Measurements from ENCODE around the gene RPS16.

RPS16 gene

GRCh38 chr19:39435499-39436349 lies at the start of gene RPS16 (continued):
- TF ChIP-seq, protein P1, sequence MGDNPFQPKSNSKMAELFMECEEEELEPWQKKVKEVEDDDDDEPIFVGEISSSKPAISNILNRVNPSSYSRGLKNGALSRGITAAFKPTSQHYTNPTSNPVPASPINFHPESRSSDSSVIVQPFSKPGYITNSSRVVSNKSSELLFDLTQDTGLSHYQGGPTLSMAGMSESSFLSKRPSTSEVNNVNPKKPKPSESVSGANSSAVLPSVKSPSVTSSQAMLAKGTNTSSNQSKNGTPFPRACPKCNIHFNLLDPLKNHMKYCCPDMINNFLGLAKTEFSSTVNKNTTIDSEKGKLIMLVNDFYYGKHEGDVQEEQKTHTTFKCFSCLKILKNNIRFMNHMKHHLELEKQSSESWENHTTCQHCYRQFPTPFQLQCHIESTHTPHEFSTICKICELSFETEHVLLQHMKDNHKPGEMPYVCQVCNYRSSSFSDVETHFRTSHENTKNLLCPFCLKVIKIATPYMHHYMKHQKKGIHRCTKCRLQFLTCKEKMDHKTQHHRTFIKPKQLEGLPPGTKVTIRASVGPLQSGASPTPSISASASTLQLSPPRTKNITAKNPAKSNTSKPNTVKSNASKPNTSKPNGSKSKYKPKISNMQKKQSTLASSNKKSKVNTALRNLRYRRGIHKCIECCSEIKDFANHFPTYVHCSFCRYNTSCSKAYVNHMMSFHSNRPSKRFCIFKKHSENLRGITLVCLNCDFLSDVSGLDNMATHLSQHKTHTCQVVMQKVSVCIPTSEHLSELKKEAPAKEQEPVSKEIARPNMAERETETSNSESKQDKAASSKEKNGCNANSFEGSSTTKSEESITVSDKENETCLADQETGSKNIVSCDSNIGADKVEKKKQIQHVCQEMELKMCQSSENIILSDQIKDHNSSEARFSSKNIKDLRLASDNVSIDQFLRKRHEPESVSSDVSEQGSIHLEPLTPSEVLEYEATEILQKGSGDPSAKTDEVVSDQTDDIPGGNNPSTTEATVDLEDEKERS (tag by site-specific recombination; IDR thresholded peaks at IDR 0.05) = no peak; the same call in 1 of the 2 replicates
- no peak for TF ChIP-seq ZNF114 (tag by site-specific recombination; IDR thresholded peaks at IDR 0.05)

DNA sequence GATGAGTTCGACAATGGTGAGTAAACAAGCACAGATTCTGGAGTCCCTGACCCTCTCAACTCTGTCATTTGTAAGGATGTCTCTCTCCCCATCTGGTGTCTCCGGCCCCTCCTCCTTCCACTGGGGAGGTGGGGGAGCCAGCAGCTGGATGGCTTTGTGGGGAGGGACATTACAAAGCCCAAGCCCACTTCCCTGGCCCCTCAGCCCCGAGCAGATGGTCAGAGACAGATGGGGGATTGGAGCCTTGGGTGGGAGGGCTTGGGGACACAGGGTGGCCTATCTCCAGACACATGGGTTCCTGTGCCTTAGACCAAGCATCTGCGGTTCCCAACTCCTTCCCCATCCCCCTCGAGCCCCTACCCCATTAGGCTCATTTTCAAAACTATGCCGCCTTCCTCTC lies 47.4 kb upstream of the RPS16 start:
- H3K27ac ChIP-seq (ENCODE audit: extremely low read depth, low read depth, low read length) = no peak overlapping the region
- H3K4me3 ChIP-seq (ENCODE audit: low read depth, low read length) = no peak overlapping the region
- H3K4me1 ChIP-seq (ENCODE audit: control insufficient read depth, insufficient read depth, low read length) = peaks cover 15% of the 10 kb centered on the region
- no peaks in the 10 kb centered on the region for H3K9me3 ChIP-seq (ENCODE audit: control insufficient read depth, insufficient read depth, low read depth, low read length)
- H3K36me3 ChIP-seq (ENCODE audit: control insufficient read depth in 2 of 2, insufficient read depth in 1 of 2, low read length in 2 of 2) = peaks cover 50 to 62% of the 10 kb centered on the region in 2 experiments
- ChIA-PET CTCF (interaction anchor here (1.1 kb wide), 1 partner anchor 9 kb away, joined by 5 read pairs; no protein-coding TSS in a partner anchor), POLR2A (interaction anchor here (0.6 to 2.9 kb wide), 3 partner anchors 14 to 44 kb away, joined by 3 to 11 read pairs (median 6); partner anchors contain the start of gene DLL3)
- TF ChIP-seq ZNF549 (tag by site-specific recombination; IDR thresholded peaks at IDR 0.05) (no peak), ZNF366 (tag by site-specific recombination; conservative IDR thresholded peaks at IDR 0.05) (no peak), ZNF558 (tag by site-specific recombination; IDR thresholded peaks at IDR 0.05) (no peak), ZNF629 (tag by site-specific recombination; IDR thresholded peaks at IDR 0.05) (no peak), ZNF23 (tag by site-specific recombination; IDR thresholded peaks at IDR 0.05; ENCODE audit: borderline replicate concordance) (no peak), ZNF221 (tag by site-specific recombination; IDR thresholded peaks at IDR 0.05; ENCODE audit: borderline replicate concordance) (no peak), MZF1 (tag by site-specific recombination; IDR thresholded peaks at IDR 0.05; ENCODE audit: borderline replicate concordance) (no peak), SCRT1 (tag by site-specific recombination; IDR thresholded peaks at IDR 0.05; ENCODE audit: borderline replicate concordance) (no peak), HOXA7 (CRISPR knock-in tag; IDR thresholded peaks at IDR 0.05; ENCODE audit: borderline replicate concordance) (no peak), ZNF626 (tag by site-specific recombination; IDR thresholded peaks at IDR 0.05) (no peak), ZNF292 (tag by site-specific recombination; IDR thresholded peaks at IDR 0.05; ENCODE audit: borderline replicate concordance, low read depth) (no peak), SETDB1 (IDR thresholded peaks at IDR 0.05; ENCODE audit: insufficient read length, low read length) (no peak), GLIS1 (tag by site-specific recombination; IDR thresholded peaks at IDR 0.05) (no peak), PRDM4 (tag by site-specific recombination; IDR thresholded peaks at IDR 0.05) (no peak), SCRT2 (tag by site-specific recombination; IDR thresholded peaks at IDR 0.05) (no peak), PRDM1 (tag by site-specific recombination; IDR thresholded peaks at IDR 0.05) (no peak)
- TF ChIP-seq, protein P2, sequence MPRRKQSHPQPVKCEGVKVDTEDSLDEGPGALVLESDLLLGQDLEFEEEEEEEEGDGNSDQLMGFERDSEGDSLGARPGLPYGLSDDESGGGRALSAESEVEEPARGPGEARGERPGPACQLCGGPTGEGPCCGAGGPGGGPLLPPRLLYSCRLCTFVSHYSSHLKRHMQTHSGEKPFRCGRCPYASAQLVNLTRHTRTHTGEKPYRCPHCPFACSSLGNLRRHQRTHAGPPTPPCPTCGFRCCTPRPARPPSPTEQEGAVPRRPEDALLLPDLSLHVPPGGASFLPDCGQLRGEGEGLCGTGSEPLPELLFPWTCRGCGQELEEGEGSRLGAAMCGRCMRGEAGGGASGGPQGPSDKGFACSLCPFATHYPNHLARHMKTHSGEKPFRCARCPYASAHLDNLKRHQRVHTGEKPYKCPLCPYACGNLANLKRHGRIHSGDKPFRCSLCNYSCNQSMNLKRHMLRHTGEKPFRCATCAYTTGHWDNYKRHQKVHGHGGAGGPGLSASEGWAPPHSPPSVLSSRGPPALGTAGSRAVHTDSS (tag by site-specific recombination; IDR thresholded peaks at IDR 0.05) = no peak
- TF ChIP-seq, protein P3, sequence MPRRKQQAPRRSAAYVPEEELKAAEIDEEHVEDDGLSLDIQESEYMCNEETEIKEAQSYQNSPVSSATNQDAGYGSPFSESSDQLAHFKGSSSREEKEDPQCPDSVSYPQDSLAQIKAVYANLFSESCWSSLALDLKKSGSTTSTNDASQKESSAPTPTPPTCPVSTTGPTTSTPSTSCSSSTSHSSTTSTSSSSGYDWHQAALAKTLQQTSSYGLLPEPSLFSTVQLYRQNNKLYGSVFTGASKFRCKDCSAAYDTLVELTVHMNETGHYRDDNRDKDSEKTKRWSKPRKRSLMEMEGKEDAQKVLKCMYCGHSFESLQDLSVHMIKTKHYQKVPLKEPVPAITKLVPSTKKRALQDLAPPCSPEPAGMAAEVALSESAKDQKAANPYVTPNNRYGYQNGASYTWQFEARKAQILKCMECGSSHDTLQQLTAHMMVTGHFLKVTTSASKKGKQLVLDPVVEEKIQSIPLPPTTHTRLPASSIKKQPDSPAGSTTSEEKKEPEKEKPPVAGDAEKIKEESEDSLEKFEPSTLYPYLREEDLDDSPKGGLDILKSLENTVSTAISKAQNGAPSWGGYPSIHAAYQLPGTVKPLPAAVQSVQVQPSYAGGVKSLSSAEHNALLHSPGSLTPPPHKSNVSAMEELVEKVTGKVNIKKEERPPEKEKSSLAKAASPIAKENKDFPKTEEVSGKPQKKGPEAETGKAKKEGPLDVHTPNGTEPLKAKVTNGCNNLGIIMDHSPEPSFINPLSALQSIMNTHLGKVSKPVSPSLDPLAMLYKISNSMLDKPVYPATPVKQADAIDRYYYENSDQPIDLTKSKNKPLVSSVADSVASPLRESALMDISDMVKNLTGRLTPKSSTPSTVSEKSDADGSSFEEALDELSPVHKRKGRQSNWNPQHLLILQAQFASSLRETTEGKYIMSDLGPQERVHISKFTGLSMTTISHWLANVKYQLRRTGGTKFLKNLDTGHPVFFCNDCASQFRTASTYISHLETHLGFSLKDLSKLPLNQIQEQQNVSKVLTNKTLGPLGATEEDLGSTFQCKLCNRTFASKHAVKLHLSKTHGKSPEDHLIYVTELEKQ (tag by site-specific recombination; IDR thresholded peaks at IDR 0.05; ENCODE audit: borderline replicate concordance) = no peak
- TF ChIP-seq, protein P1 (tag by site-specific recombination; IDR thresholded peaks at IDR 0.05) = no peak
